ENCODE results near the gene CD163L1. TPM values are rescaled to one million over a fixed set of nuclear protein-coding genes. Genes with fewer than 3 reads are reported as not detected.
A peak's percentile ranks its signal among the peaks of the same experiment; 100 is the strongest.

CD163L1 gene
- total and polyA plus RNA-seq, 9 of the 15 experiments (the other 6 are each of a cell fraction or from before 2014, with no cell fraction given), result 0.54 to 9.2 (median 2.0) TPM

- TF ChIP-seq MNT (conservative IDR thresholded peaks at IDR 0.05) (peak in 1 of 2 experiments; percentile 44; a peak in 2 of 4 replicates), CEBPB (tag; IDR thresholded peaks at IDR 0.05) (no peak), RBM17 (IDR thresholded peaks at IDR 0.05; ENCODE audit: borderline replicate concordance, low read depth, low read length) (no peak), PCBP2 (IDR thresholded peaks at IDR 0.05; ENCODE audit: low read depth, low read length, poor library complexity, severe bottlenecking) (no peak), POLR3G (IDR thresholded peaks at IDR 0.05; ENCODE audit: extremely low read depth, insufficient read length, insufficient replicate concordance) (no peak), E2F5 (CRISPR knock-in tag; IDR thresholded peaks at IDR 0.05) (no peak), ZNF23 (CRISPR knock-in tag; IDR thresholded peaks at IDR 0.05) (no peak), PHTF2 (CRISPR knock-in tag; IDR thresholded peaks at IDR 0.05) (no peak), TRIM24 (IDR thresholded peaks at IDR 0.05) (peak in 1 of 2 experiments; percentile 25; a peak in 1 of 4 replicates), SRSF1 (IDR thresholded peaks at IDR 0.05; ENCODE audit: low read depth, low read length) (no peak), IRF9 (tag; IDR thresholded peaks at IDR 0.05) (no peak), ZNF764 (CRISPR knock-in tag; IDR thresholded peaks at IDR 0.05; ENCODE audit: low read depth) (no peak), ZNF184 (CRISPR knock-in tag; IDR thresholded peaks at IDR 0.05) (no peak), ZNF384 (IDR thresholded peaks at IDR 0.05; ENCODE audit: low read depth, low read length) (no peak), GATAD2A (IDR thresholded peaks at IDR 0.05) (no peak), ZBTB49 (CRISPR knock-in tag; IDR thresholded peaks at IDR 0.05; ENCODE audit: borderline replicate concordance) (no peak), MEF2A (IDR thresholded peaks at IDR 0.05; ENCODE audit: control insufficient read depth, low read depth, low read length) (peak; percentile 78), NFIC (IDR thresholded peaks at IDR 0.05) (peak; percentile 27; the same call in 1 of the 2 replicates), NR2F6 (CRISPR knock-in tag; IDR thresholded peaks at IDR 0.05) (no peak), SP2 (IDR thresholded peaks at IDR 0.05; ENCODE audit: extremely low read depth, low read depth, low read length, poor library complexity, severe bottlenecking) (no peak)
- TF ChIP-seq, protein P1, sequence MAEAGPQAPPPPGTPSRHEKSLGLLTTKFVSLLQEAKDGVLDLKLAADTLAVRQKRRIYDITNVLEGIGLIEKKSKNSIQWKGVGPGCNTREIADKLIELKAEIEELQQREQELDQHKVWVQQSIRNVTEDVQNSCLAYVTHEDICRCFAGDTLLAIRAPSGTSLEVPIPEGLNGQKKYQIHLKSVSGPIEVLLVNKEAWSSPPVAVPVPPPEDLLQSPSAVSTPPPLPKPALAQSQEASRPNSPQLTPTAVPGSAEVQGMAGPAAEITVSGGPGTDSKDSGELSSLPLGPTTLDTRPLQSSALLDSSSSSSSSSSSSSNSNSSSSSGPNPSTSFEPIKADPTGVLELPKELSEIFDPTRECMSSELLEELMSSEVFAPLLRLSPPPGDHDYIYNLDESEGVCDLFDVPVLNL (CRISPR knock-in tag; IDR thresholded peaks at IDR 0.05; ENCODE audit: low read depth), result no peak
These were observed 70.7 kb downstream of the CD163L1 start (continued) for GRCh38 chr12:7373226-7373625.

All from K562 (cell line).